H9 (cell line): ENCODE data around the gene MARCHF3. TPM values are rescaled to one million over a fixed set of nuclear protein-coding genes. Genes with fewer than 3 reads are reported as not detected.

ENCODE experiments used
- DNase-seq: peaks from one replicate; pipeline ENCODE4 v3.0.0-alpha.2; 2017
- H2AFZ ChIP-seq: one replicate; pipeline ENCODE4 v1.6.1; 2013; ENCODE audit warnings: mild to moderate bottlenecking, low read length, control low read depth, moderate library complexity
- H2AK5ac ChIP-seq: 2 replicates; pipeline ENCODE4 v1.6.1; 2013; ENCODE audit warnings: low read length, control low read depth, mixed read lengths; ENCODE audit not compliant: insufficient read length
- H2BK120ac ChIP-seq: one replicate; pipeline ENCODE4 v1.6.1; 2013; ENCODE audit warnings: low read depth, mild to moderate bottlenecking, low read length, control low read depth, inconsistent platforms; ENCODE audit not compliant: poor library complexity, severe bottlenecking
- H2BK12ac ChIP-seq: 2 replicates; pipeline ENCODE4 v1.6.1; 2013; ENCODE audit warnings: low read length, control low read depth, mixed read lengths, low read depth; ENCODE audit not compliant: insufficient read length
- H2BK15ac ChIP-seq: 2 replicates; pipeline ENCODE4 v1.6.1; 2013; ENCODE audit warnings: low read depth, low read length, control low read depth
- H2BK20ac ChIP-seq: one replicate; pipeline ENCODE4 v1.6.1; 2013; ENCODE audit warnings: low read depth, mild to moderate bottlenecking, low read length, control low read depth, inconsistent platforms; ENCODE audit not compliant: poor library complexity, severe bottlenecking
- H2BK5ac ChIP-seq: 2 replicates; pipeline ENCODE4 v1.6.1; 2013; ENCODE audit warnings: low read length, control low read depth, mixed read lengths; ENCODE audit not compliant: insufficient read length
- H3K14ac ChIP-seq: 2 replicates; pipeline ENCODE4 v1.6.1; 2013; ENCODE audit warnings: low read length, control low read depth; ENCODE audit not compliant: insufficient read depth
- H3K18ac ChIP-seq: 2 replicates; pipeline ENCODE4 v1.6.1; 2013; ENCODE audit warnings: low read depth, mild to moderate bottlenecking, mixed read lengths, low read length, control low read depth; ENCODE audit not compliant: insufficient read length
- H3K23ac ChIP-seq: 2 replicates; pipeline ENCODE4 v1.6.1; 2013; ENCODE audit warnings: low read length, control low read depth, mixed read lengths, low read depth; ENCODE audit not compliant: insufficient read length
- H3K23me2 ChIP-seq: 2 replicates; pipeline ENCODE4 v1.6.1; 2013; ENCODE audit warnings: low read depth, mild to moderate bottlenecking, mixed read lengths, low read length, control low read depth; ENCODE audit not compliant: insufficient read length, poor library complexity, severe bottlenecking
- H3K27ac ChIP-seq: 2 replicates; pipeline ENCODE4 v1.5.1; 2013; ENCODE audit warnings: low read length, control low read depth, mixed read lengths, low read depth; ENCODE audit not compliant: insufficient read length
- H3K27me3 ChIP-seq: 2 replicates; pipeline ENCODE4 v1.6.1; 2013; ENCODE audit warnings: low read length, control low read depth, inconsistent platforms; ENCODE audit not compliant: insufficient read depth
- H3K4ac ChIP-seq: 2 replicates; pipeline ENCODE4 v1.6.1; 2013; ENCODE audit warnings: low read depth, mild to moderate bottlenecking, control low read depth, inconsistent platforms, low read length, moderate library complexity
- H3K4me1 ChIP-seq: 2 replicates; pipeline ENCODE4 v1.6.1; 2013; ENCODE audit warnings: low read length, control low read depth, inconsistent platforms; ENCODE audit not compliant: insufficient read depth
- H3K4me2 ChIP-seq: 2 replicates; pipeline ENCODE4 v1.6.1; 2013; ENCODE audit warnings: low read length, control low read depth, mixed read lengths; ENCODE audit not compliant: insufficient read length, insufficient read depth
- H3K56ac ChIP-seq: 2 replicates; pipeline ENCODE4 v1.6.1; 2013; ENCODE audit warnings: low read depth, mild to moderate bottlenecking, mixed read lengths, low read length, control low read depth; ENCODE audit not compliant: insufficient read length
- H3K79me1 ChIP-seq: 2 replicates; pipeline ENCODE4 v1.6.1; 2013; ENCODE audit warnings: low read depth, mild to moderate bottlenecking, moderate library complexity, low read length, control low read depth, inconsistent platforms; ENCODE audit not compliant: insufficient read depth, poor library complexity, severe bottlenecking
- H3K79me2 ChIP-seq: 2 replicates; pipeline ENCODE4 v1.6.1; 2013; ENCODE audit warnings: low read length, control low read depth, inconsistent platforms; ENCODE audit not compliant: insufficient read depth
- H3K9ac ChIP-seq: 2 replicates; pipeline ENCODE4 v1.6.1; 2013; ENCODE audit warnings: low read length, control low read depth, mixed read lengths; ENCODE audit not compliant: insufficient read length; ENCODE audit errors: extremely low read depth
- H3K9me3 ChIP-seq: one replicate; pipeline ENCODE4 v1.6.1; 2013; ENCODE audit warnings: low read depth, low read length, inconsistent platforms; ENCODE audit not compliant: control insufficient read depth
- H3T11ph ChIP-seq: one replicate; pipeline ENCODE4 v1.6.1; 2013; ENCODE audit warnings: mild to moderate bottlenecking, low read length, control low read depth, inconsistent platforms
- H4K20me1 ChIP-seq: one replicate; pipeline ENCODE4 v1.6.1; 2013; ENCODE audit not compliant: control insufficient read depth, insufficient read length, insufficient read depth
- H4K5ac ChIP-seq: 2 replicates; pipeline ENCODE4 v1.6.1; 2013; ENCODE audit warnings: low read depth, mild to moderate bottlenecking, mixed read lengths, low read length, control low read depth; ENCODE audit not compliant: insufficient read length
- H4K8ac ChIP-seq: replicated peaks from 2 replicates; pipeline ENCODE4 v1.6.1; 2013; ENCODE audit warnings: low read length, control low read depth, mixed read lengths, low read depth; ENCODE audit not compliant: insufficient read length
- H4K91ac ChIP-seq: 2 replicates; pipeline ENCODE4 v1.6.1; 2013; ENCODE audit warnings: low read depth, mild to moderate bottlenecking, moderate library complexity, mixed read lengths, low read length, control low read depth; ENCODE audit not compliant: insufficient read length
- H3K27ac Mint-ChIP-seq, 3 experiments: 2 replicates in 2 of 3; 3 replicates in 1 of 3; pipeline ENCODE4 v1.8.0; 2020 to 2021; ENCODE audit warnings: mixed read lengths in 3 of 3, mild to moderate bottlenecking in 1 of 3, moderate library complexity in 1 of 3
- H3K27me3 Mint-ChIP-seq: 2 replicates; pipeline ENCODE4 v1.8.0; 2021; ENCODE audit warnings: low read depth, mild to moderate bottlenecking, moderate library complexity, mixed read lengths
- H3K36me3 Mint-ChIP-seq, 3 experiments: 2 replicates in 2 of 3; 3 replicates in 1 of 3; pipeline ENCODE4 v1.8.0; 2020 to 2021; ENCODE audit warnings: low read depth in 3 of 3, mixed read lengths in 3 of 3; ENCODE audit not compliant: insufficient read depth in 1 of 3
- H3K4me1 Mint-ChIP-seq, 2 experiments: 2 replicates each; pipeline ENCODE4 v1.8.0; 2020; ENCODE audit warnings: mixed read lengths in 2 of 2
- H3K4me3 Mint-ChIP-seq, 2 experiments: 2 replicates in 1 of 2; 3 replicates in 1 of 2; pipeline ENCODE4 v1.8.0; 2020 to 2021; ENCODE audit warnings: mild to moderate bottlenecking in 2 of 2, mixed read lengths in 2 of 2, moderate library complexity in 1 of 2
- H3K9me3 Mint-ChIP-seq, 2 experiments: 2 replicates in 1 of 2; 3 replicates in 1 of 2; pipeline ENCODE4 v1.8.0; 2020; ENCODE audit warnings: mild to moderate bottlenecking in 2 of 2, mixed read lengths in 2 of 2, moderate library complexity in 1 of 2
- WGBS: extraction: QIAGEN DNeasy Blood & Tissue Kit; methylation state at CpG from one replicate; pipeline ENCODE4 v1.1.7; 2013; ENCODE audit warnings: missing lambda C conversion rate, low lambda C conversion rate, mixed read lengths; ENCODE audit not compliant: insufficient read length; ENCODE audit errors: extremely low coverage; 5-methylcytosine and 5-hydroxymethylcytosine counted together
- total RNA-seq: library from RNA; stranded (reverse); gene quantifications from 2 replicates; pipeline ENCODE4 v1.2.1, GENCODE V29; 2021
- TF ChIP-seq, protein P1 (sequence below): fragments of 200-600 bp; sonication (generic); conservative IDR thresholded peaks from 3 replicates; pipeline ENCODE4 v1.8.0; 2021; ENCODE audit warnings: antibody characterized with exemption, mild to moderate bottlenecking

MARCHF3 gene
- total RNA-seq, 1 experiment from 2014 or later: 17.7 TPM

GRCh38 chr5:127041571-127041970 lies 11.2 kb upstream of the MARCHF3 start:
- H3K23ac ChIP-seq: no peak overlapping the region
- no peak for DNase-seq
- no peaks in the 10 kb centered on the region for H3K23me2 ChIP-seq
- no peak overlapping the region for H3K14ac ChIP-seq
- H3K4me2 ChIP-seq: no peak overlapping the region
- no peak overlapping the region for H4K5ac ChIP-seq
- H4K20me1 ChIP-seq: no peaks in the 10 kb centered on the region
- H3K4me1 ChIP-seq: peaks cover 7% of the 10 kb centered on the region; the same call in 1 of the 2 replicates
- H4K8ac ChIP-seq: no peak overlapping the region
- H3K56ac ChIP-seq: no peak overlapping the region
- H3K18ac ChIP-seq: no peak overlapping the region
- no peaks in the 10 kb centered on the region for H3K27me3 Mint-ChIP-seq
- no peaks in the 10 kb centered on the region for H3K79me1 ChIP-seq
- no peaks in the 10 kb centered on the region for H3K36me3 Mint-ChIP-seq
- no peak overlapping the region for H2AFZ ChIP-seq
- no peak overlapping the region for H2BK15ac ChIP-seq
- H4K91ac ChIP-seq: no peak overlapping the region
- H3K4me1 Mint-ChIP-seq: peaks cover 42 to 44% of the 10 kb centered on the region in 2 experiments
- H3K4ac ChIP-seq: no peak overlapping the region
- no peak overlapping the region for H3T11ph ChIP-seq
- H3K27me3 ChIP-seq: no peaks in the 10 kb centered on the region
- peak overlapping the region in 2 of 3 experiments; percentile 70 to 78; a peak in 2 of 7 replicates for H3K27ac Mint-ChIP-seq
- H3K27ac ChIP-seq: no peak overlapping the region
- no peak overlapping the region for H2AK5ac ChIP-seq
- WGBS: no CpG with 5 or more reads among the region's 3 CpGs
- H3K9me3 Mint-ChIP-seq: no peaks in the 10 kb centered on the region
- no peak overlapping the region for H2BK120ac ChIP-seq
- H2BK20ac ChIP-seq: no peak overlapping the region
- no peak overlapping the region; a peak in 1 of 5 replicates for H3K4me3 Mint-ChIP-seq
- H2BK12ac ChIP-seq: no peak overlapping the region
- TF ChIP-seq, protein P1, sequence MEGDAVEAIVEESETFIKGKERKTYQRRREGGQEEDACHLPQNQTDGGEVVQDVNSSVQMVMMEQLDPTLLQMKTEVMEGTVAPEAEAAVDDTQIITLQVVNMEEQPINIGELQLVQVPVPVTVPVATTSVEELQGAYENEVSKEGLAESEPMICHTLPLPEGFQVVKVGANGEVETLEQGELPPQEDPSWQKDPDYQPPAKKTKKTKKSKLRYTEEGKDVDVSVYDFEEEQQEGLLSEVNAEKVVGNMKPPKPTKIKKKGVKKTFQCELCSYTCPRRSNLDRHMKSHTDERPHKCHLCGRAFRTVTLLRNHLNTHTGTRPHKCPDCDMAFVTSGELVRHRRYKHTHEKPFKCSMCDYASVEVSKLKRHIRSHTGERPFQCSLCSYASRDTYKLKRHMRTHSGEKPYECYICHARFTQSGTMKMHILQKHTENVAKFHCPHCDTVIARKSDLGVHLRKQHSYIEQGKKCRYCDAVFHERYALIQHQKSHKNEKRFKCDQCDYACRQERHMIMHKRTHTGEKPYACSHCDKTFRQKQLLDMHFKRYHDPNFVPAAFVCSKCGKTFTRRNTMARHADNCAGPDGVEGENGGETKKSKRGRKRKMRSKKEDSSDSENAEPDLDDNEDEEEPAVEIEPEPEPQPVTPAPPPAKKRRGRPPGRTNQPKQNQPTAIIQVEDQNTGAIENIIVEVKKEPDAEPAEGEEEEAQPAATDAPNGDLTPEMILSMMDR: no peak
- no peaks in the 10 kb centered on the region for H3K9me3 ChIP-seq
- no peak overlapping the region for H2BK5ac ChIP-seq
- no peak overlapping the region for H3K9ac ChIP-seq
- H3K79me2 ChIP-seq: no peaks in the 10 kb centered on the region
